Stimulated activated CD4-positive, alpha-beta T cell treated with anti-CD3 and anti-CD28 coated beads, Interleukin-1b, Interleukin-23, amount 100 ng/mL, for 4 hours (primary cell): Measurements from ENCODE around the gene TERB2.
"Not testable (repeated sequence)": the region's sequence is repeated elsewhere in the genome, so short reads cannot be mapped to it uniquely, and the experiment has no call there.

Experiments used
- DNase-seq, 2 donors: peaks; one replicate each; pipeline ENCODE4 v3.0.0-alpha.2; 2020; ENCODE audit warnings: low read depth in 2 of 2

The TERB2 gene, protein sequence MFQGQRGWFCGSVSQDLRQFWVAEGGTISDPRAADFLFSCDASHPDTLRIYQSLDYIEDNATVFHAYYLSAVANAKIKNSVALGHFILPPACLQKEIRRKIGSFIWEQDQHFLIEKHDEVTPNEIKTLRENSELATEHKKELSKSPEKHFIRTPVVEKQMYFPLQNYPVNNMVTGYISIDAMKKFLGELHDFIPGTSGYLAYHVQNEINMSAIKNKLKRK

DNA sequence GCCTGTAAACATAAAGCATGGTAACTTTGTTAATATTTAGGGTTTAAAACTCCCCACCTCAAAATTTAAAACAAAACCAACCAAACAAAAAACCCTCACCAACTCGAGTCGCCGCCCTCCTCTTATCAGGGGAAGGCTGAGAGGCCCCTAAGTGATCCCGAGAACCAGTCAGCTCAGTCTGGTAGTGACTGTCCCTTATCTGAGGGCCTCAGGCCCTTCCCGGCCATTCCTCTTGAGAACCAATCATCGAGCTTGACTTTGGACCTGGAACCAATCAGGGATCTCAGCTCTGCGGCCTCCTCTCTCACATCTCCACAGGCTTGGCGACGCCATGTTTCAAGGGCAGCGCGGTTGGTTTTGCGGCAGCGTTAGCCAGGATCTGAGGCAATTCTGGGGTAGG, at the start of gene TERB2:
Gene TERB2, plus strand, starts transcription at position 300 of the 400 bp plus-strand sequence. Its CDS starts 32 bp downstream, at position 332.
- DNase-seq = no peak

- no peak for DNase-seq
Observed at GRCh38 chr15:44909423-44909822, 47.1 kb upstream of the TERB2 start.

- no peak for DNase-seq
Observed at GRCh38 chr15:44910981-44911625, 45.4 kb upstream of the TERB2 start.

DNA sequence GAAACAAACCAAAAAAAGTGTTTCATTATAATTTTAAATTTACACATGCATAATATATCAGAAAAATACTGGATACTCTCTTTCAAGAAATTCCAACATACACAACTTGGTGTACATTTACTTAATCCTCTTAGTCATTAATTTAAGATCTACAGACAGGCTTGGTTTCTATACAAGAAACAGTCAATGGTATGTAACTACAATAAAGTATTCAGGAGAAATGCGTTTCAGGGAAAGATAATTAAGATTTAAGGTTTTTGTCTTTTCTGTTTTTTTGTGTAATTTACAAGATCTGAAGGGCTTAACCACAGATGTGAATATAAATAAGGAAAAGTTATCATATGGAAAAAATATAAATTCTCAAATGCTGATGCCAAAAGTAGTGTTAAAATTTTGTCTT, 44.3 kb upstream of the TERB2 start:
- DNase-seq = not testable (repeated sequence)

DNA sequence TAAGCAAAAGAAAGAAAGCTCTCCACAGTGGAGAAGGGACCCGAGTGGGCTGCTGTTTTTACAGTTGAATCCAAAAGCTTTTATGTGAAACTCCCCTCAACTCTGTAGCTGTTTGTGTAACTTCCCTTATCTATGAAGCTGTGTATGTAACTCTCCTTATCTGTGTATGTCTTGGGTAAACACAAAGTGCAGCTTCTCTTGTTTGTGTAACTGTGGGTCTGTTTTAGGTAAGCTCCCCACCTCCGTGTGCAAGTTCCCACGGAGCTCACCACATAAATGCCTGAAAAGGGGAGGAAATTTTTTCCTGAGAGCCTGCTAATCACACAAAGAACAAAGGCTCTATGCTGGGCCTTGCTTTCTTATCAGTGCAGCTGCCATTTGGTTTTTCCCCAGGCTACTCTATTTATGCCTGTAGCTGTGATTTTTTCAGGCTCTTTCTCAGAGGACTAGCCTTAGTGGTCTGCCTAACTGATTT, 43.5 kb upstream of the TERB2 start:
- DNase-seq = not testable (repeated sequence)

GRCh38 chr15:44918136-44918535, 38.4 kb upstream of the TERB2 start:
- no peak for DNase-seq

- not testable (repeated sequence) for DNase-seq
Observed at GRCh38 chr15:44928658-44929057, 27.8 kb upstream of the TERB2 start.

GRCh38 chr15:44930283-44930682, 26.2 kb upstream of the TERB2 start:
- DNase-seq = not testable (repeated sequence)

- not testable (repeated sequence) for DNase-seq
Observed at GRCh38 chr15:44958302-44958701, 1.8 kb downstream of the TERB2 start.

DNA sequence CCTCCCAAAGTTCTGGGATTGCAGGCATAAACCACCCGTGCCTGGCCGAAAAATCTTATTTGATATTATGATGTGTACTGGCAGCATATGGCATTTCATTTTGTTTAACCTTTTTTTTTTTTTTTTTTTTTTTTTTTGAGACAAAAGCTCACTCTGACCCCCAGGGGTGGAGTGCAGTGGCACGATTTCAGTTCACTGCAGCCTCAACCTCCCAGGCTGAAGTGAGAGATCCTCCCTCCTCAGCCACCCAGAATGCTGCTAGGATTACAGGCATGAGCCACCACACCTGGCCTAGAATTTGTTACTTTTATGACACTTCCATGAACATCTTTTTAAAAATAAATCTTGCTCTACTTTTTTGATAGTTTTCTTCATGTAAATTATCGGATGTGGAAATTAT, 12.0 kb downstream of the TERB2 start:
- DNase-seq = no peak

DNA sequence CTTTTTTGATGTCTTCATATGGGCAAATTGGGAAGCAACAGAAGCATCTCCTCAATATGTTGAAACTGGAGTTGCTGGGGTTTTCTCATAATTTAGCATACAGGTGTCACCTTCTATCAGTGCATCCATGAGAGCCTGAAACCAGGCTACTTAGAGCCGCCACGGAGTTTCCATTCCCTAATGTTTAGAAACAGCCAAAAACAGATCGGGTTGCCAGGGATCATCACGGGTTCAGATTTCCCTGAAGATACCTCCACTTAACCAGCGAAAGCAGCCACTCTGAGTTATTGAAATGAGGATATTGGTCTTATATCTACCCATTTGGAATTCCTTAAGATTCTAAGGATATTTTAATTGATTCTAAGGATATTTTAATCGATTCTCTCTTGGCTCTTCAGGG, 14.5 kb downstream of the TERB2 start:
- DNase-seq = no peak

GRCh38 chr15:44976183-44976582, 19.7 kb downstream of the TERB2 start:
- not testable (repeated sequence) for DNase-seq

DNA sequence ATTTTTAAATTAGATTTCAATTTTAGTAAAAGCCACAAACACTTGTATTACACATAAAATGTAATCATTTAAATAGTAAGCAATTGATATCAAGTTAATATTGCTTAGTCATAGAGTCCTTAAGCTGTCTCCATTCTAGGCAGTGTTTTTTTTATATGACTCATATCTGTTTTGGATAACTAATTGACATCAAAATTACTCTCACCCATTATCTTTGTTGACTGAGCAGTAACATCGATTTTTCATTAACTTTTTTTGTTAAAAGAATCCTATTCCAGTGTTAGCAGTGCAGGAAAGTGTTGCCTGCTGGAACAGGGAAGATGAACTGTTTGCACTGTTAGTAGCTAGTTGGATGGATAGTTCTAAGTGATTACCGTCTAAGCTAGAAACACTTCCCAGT, 21.3 kb downstream of the TERB2 start:
- DNase-seq = not testable (repeated sequence)

GRCh38 chr15:44979617-44980339, 23.3 kb downstream of the TERB2 start:
- DNase-seq = not testable (repeated sequence)

DNA sequence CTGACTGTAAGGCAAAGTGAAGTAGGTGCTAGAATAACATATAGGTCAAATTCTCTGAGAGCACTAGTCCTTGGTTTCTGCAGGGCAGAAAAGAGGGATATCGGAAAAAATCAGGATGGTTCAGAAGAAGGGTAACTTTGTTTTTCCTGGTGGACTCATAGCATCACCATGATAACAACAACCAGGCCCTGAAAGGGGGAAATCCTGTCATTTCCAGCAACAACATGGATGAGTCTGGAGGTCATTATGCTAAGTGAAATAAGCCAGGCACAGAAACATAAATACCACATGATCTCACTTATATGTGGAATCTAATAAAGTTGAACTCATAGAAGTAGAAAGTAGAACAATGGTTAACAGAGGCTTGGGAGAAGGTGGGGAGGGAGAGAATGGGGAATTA, 27.7 kb downstream of the TERB2 start:
- not testable (repeated sequence) for DNase-seq

GRCh38 chr15:44986346-44987055, 30.0 kb downstream of the TERB2 start:
- DNase-seq = not testable (repeated sequence)

DNA sequence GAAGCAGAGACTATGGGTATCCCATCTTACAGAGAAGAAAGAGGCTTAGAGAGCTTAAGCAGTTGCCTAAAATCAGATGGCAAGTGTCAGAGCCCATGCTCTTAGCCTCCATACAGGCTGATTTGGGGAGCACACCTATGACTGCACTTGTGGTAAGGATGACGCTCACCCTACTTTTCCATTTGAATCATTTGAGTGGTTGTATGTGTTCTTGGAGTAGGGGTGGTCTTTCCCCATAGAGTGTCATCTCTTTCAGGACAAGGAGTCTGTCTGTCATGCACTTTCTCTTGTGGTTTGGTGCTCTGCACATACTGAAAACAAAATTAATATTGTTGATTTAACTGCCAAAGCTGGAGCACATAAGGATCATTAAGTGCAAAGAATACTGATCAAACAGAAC, 31.2 kb downstream of the TERB2 start:
- not testable (repeated sequence) for DNase-seq

- not testable (repeated sequence) for DNase-seq
Observed at GRCh38 chr15:44988184-44988869, 31.8 kb downstream of the TERB2 start.

DNA sequence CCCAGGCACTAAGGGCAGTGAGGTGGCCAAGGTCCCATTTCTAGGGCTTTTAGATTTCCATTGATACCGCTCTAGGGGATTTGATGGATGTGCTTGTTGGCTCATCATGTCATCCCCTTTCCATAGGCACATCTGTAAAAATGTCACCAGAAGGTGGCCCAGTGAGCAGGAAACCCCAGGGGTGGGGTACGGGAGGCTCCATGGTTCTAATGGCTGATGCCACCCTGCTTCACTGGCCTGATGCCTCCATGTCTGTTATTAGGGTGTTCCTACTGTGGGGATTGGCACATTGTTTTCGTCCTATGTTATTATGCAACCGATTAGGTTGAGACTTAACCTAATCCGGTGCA, 32.4 kb downstream of the TERB2 start:
- DNase-seq = not testable (repeated sequence)

- not testable (repeated sequence) for DNase-seq
Observed at GRCh38 chr15:44997632-44998031, 41.1 kb downstream of the TERB2 start.

GRCh38 chr15:44999105-44999504, 42.6 kb downstream of the TERB2 start:
- DNase-seq = no peak
